ENCODE data around the gene SLC7A8.

- no peak for TF ChIP-seq YY1 (IDR thresholded peaks at IDR 0.05; ENCODE audit: insufficient read depth, insufficient read length)
- no peak for TF ChIP-seq ZNF274 (IDR thresholded peaks at IDR 0.05; ENCODE audit: low read depth, low read length)
- TF ChIP-seq SUZ12 (IDR thresholded peaks at IDR 0.05; ENCODE audit: extremely low read depth, insufficient read depth, insufficient read length): no peak
Measured at GRCh38 chr14:23125933-23126524, 57.4 kb downstream of the SLC7A8 start.

Data from NT2/D1 (cell line).